HG03196 (cell line): Measurements from ENCODE around the gene ALPK3.

Experiments
- ATAC-seq: cut with Tn5 transposase; IDR thresholded peaks from one replicate; pipeline ENCODE4 v1.9.1; 2021; ENCODE audit not compliant: unreplicated experiment

ALPK3 gene

DNA sequence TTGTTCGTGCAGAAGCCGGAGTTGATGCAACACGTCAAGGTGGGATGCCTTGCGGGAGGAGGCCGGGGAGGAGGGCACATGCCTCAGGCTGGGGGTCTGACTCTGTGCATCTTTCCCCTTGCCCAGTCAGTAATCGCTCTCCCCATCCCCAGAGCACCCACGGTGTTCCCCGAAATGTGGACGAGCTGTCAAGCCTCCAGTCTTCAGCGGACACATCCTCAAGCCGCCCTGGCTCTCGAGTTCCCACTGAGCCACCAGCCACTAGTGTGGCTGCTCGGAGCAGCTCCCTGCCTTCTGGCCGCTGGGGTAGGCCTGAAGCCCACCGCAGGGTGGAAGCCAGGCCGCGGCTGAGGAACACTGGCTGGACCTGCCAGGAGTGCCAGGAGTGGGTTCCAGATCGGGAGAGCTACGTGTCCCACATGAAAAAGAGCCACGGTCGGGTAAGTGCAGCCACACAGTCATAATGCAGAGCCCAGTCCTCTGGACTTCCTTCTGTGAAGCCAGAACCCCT lies 18.7 kb upstream of the ALPK3 start:
- ATAC-seq, result no peak

DNA sequence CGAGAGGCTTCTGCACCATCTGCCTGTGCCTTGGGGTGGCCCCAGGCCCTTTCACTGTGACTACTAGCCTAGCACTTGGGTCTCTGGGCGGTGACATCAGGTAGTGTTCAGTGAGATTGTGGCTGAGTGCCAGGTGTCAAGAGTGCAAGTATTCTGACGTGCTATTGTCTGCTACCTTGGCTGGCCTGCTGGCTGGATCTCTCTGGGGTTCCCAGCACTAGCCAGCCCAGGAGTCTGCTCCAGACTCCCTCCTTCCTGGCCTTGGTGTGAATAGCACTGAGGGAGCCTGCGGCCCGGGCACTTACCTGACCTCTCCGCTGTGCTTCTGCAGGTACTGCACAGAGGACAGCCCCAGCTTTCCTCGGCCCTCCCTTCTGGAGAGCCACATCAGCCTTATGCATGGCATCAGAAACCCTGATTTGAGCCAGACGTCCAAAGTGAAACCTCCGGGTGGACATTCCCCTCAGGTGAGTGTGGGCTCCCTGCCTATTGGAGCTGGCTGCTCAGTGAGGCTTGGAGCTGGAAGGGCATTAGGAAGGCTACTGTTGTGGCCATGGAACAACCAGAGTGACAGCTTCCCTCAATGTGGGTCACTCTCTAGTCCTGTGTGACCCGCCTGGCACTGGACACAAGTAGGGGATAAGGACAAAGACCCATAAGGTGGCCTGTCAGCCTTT lies 17.5 kb upstream of the ALPK3 start:
- no peak for ATAC-seq

DNA sequence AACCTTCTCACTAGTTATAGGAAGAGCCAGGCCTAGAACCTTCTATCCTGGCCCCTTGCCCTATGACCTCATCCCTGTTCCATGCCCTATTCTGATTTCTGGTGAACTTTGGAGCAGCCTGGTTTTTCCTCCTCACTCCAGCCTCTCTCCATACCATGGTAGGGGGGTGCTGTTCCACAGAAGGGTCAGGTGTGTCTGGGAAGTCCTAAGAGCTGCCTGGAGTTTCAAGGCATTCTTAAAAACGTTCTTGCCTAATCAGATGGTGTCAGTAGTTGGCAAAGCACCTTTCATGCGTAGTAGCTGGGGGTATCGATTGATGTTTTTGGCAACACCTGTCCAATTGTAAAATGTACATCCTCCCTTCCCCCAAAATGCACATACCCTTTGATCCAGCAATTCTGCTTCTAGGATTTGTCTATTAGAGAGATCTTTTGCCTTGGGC lies 16.8 kb upstream of the ALPK3 start:
- ATAC-seq, result no peak

DNA sequence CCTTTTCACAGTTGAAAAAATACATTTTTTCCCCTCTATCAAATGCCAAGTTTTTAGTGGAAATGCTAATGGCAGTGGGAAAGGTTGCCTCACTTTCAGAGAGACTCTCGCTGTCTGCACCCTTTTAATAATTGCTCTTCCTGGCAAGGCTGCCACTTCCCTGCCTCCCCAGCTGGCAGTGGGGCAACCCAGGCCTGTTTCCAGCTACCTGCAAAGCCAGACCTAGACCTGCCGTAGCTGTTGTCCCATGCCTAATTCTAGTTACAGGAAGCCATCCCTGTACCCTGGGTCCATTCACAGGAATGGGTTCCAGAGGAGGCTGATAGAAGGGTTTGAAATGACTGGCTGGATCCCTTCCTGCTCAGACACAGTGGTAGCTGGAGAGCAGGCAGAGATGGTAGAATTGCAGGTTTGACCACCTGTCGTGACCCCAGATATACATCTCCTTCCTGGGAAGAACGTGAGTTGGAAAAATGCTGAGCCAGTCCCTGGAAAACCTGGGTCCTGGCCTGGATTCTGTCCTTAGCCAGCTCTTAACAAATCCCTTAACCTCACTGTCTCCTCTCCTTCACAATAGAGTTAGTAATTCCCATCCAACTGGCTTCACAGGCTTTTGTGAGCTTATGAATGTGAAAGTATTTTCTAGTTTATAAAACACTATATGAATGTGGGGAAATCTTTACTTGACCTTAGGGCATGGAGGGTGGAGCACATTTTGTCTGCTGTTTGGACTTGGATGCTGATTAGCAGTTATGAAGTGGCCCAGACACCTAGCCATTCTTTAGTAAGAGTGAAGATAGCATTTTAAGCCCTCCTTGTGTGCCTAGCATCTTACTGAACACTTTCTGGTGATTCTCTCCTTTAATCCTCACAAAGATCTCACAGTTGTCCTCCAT lies 12.9 kb upstream of the ALPK3 start:
- ATAC-seq, result no peak

DNA sequence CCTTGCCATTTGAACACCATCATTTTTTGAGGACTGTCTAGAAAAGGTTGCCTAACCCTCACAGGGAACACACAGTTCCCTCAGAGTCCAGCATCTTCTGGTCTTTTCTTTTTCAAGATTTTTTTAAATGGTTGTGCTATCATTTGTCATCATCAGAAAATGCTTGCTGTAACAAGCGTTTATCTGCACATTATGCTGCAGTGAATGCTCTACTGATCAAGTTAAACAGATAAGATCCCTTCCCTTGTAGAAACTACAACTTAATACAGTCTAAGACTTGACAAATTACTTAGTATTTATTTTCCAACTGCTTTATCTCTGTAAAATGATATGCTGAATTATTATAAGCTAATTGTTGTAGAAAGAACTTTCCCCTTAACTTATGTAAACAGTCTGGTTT lies 11.9 kb upstream of the ALPK3 start:
- ATAC-seq, result no peak

DNA sequence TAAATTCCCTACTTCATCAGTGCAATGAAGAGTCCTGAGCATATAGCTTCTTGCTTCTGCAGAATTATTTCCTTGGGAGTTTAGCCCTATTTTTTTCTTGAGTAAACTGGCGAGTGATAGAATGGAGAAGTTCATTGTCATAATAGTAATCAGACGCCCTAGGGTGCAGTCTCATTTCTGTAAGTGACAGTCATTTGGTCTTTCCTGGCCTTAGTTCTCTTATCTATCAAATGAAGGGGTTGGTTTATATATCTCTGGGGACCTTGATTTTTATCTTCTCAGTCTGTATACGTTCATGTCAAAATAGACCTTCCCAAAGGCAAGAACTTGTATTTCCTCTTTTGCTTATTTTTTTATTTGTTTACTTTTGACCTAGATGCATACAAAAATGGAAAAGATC lies 9.9 kb upstream of the ALPK3 start:
- no peak for ATAC-seq

DNA sequence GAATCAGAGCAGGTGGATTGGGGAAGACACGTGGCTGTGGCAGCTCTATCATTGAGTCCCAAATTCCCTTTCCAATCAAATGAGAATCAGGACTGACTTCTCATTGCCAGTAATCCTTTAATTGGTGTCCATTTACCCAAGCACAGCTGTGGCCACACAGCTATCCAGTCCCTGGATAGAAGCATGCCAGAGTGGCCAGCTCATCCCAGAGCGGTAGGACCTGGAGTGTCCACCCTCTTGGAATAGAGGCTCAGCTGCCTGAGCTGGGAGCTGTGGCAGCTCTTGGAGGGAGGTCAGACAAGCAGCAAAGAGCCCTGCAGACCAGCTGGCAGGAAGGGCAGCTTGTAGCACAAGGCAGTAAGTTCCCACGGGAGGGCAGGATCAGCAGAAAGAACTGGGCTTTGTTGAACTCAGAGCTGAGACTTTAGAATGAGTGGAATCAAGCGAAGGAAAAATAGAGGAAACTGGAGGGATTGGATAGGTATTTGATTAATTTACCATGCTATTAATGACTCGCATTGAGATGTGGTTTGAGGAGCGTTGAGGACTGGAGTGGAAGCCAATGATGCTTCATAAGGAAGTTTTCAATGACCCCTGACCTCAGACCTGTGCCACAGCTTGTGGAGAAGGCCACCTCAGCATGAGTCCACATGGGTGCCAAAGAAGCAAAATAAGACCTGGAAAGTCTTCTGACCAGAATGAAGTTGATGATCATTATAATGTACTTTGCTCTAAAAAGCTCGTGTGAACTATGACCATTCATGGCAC lies 6.9 kb upstream of the ALPK3 start:
- ATAC-seq, result no peak

DNA sequence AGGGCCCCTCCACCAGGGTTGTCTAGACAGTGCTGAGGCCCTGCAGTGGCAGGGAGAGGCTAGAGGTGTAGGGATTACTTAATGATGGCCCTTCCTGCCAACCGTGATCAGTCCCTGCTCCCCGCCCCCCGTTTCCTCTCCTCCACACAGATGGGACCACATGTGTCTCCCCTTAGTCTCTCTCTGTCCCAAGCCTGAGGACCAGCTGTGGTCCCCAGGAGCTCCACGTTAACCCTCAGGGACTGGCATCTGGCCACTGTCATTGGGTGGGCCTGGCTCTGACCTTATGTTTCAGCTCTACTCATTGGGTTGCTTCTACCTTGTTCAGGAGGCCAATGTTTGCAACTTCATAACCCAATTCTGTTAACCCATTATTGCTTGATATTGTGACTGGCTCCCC lies 6.0 kb upstream of the ALPK3 start:
- no peak for ATAC-seq

DNA sequence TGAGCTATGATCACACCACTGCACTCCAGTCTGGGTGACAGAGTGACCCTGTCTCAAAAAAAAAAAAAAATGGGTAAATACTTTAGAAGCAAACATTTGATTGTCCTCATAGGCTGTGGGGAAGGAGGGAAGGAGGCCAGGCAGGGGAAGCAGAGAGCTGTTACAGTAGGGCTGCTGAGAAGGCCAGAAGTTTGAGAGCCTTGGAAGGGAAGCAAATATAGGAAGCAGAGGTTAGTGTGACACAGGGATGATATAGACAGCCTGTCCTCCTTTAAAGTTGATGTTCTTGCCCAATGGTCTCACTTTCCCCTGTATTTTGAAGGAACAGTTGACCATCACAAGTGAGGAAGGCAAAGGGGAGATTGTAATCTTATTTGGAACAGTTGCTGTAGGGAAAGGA lies 5.3 kb upstream of the ALPK3 start:
- no peak for ATAC-seq

DNA sequence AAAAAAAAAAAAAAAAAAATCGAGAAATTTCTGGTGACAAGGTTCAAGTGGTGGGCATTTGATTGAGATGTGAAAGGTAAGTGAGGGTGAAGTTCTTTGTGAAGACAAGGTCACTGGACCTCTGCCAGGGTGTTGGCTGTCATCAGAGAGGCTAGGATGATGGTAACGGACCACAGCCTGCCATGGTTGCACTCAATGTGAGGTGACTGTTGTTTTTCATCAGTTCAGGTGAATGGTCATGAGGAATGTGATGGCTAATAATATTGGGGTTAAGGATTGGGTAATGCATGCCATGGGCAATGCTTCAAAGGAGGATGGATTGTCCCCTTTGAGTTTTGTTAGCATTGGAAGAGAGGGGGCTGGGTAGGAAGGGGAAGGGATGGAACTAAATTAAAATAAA lies 4.3 kb upstream of the ALPK3 start:
- no peak for ATAC-seq

DNA sequence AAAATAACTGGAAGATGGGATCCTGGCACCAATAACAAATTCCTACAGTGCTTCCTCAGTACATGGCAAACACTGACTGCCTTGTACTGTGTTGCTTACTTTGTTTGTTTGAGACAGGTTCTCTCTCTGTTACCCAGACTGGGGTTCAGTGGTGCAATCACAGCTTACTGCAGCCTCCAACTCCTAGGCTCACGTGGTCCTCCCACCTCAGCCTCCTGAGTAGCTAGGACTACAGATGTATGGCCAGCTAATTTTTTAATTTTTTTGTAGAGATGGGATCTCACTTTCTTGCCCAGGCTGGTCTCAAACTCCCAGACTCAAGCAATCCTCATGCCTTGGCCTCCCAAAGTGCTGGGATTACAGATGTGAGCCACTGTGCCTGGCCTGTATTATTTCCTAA lies 3.7 kb upstream of the ALPK3 start:
- no peak for ATAC-seq

DNA sequence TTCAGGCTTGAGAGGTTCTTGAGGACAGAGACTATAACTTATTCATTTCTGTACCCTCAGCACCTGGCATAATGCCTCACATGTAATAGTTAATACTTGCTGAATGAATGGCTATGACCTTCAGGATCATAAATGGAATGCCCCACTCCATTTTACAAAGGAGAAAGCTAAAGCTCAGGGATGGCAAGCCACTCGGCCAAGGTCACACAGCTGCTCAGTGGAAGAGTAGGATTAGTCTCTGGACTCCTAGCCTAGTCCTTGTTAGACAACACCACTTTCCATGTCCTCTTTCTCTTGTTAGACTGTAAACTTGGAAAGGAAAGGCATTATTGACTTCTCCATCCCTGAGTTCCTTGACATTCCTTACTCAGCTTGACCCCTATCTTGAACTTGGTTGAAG lies 3.2 kb upstream of the ALPK3 start:
- ATAC-seq, result no peak

DNA sequence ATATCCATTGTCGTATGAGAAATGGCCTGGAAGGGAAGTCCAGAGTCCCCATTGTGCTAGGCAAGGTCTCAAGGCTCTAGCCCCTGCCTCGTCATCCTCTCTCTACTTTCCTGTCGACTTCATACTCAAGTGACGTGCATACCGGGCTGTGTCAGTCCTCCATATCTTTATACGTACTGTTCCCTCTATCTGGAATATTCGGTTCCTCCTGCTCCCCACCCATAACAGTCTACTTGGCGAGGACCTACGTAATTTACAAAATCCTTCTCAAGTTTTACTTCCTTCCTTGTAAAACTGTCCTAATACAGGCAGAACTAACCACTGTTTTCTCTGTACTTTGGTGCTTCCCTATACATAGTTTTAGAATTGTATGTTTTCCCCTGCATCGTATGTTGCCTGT lies 2.2 kb upstream of the ALPK3 start:
- ATAC-seq, result no peak

DNA sequence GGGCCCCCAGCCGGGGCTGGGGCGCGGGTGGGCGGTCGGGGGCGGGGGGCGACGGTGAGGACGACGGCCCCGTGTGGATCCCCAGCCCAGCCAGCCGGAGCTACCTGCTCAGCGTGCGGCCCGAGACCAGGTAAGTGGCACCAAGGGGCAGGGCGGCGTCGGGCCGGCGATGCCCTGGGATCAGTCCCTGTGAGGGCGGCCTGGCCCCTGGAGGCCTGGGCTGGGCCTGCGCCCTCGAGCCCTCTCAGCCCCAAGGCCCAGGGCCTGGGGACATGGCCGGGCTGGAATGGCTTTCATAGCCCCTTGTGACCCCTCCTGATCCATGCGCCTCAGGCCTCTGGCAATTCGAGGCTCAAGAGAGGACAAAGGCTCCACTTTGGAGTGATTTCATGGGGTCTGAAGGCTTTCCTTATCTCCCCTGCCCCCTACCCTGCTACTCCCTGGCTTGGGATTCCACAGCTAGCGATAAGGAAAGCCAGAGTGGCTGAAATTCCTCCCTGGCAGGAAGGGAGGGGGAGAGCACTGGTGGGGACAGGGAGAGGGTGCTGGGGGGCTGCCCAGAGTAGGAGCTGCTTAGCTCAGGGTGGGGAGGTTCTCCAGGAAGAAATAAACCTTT lies 418 bp downstream of the ALPK3 start:
- ATAC-seq, result no peak

DNA sequence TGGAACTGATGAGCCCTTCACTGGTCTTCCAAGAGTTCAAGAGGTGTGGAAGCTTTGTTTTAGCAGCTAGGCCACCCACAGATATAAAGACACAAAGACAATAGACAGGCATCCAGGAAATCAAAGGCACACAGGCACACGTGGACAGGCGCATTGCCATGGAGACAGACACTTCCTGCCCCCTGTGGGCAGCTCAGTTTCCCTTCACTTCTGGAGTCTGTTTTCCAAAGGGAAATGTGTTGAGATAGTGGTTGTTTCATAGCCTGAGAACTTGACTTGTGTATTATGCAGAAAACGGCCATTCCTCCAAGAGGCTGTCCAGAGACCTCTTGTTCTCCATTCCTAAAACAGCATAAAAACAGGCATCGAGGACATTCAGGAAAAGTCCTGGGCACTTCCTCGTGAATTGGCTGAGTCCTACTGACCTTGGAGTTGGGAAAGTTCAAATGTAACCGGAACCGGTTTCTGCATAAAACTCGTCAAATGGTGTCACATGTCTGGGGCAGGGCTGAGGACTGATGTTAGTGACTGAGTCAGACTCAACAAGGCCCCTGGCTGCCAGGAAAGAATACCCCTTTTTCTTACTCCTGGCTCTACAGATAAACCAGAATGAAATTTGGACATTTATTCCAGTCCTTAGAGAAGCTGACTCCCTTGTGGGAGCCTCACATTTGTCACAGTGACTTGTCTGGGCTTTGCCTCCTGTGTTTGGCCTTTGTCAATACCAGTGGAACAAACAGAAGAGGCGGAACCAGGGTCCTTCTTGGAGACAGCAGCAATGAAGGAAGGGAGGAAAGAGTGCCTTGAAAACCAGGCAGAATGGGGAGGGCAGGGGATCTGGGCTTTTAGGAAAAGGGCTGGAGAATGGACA lies 1.3 kb downstream of the ALPK3 start:
- ATAC-seq, result no peak

DNA sequence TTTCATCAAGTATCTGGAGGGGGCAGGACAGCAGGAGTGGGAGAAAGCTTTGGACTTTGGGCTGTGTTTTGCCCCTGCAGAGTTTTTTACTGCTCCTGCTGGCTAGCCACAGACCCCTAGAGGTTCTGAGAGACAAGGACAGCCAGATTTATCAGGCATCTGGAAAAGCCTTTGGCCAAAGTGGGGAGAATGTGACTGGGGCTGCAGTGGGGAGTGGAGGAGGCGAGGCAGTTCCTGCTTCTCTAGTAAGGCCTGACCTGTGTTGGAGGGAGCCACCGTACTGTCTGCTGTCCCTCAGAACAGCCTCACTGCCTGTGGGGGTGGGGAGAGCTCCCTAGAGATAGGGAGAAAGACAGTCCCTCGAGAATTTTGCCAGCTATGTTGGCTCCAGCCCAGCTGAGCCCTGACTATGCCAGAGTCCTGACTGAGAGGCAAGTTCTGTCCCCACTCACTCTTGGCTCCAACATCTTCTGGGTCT lies 2.2 kb downstream of the ALPK3 start:
- no peak for ATAC-seq

DNA sequence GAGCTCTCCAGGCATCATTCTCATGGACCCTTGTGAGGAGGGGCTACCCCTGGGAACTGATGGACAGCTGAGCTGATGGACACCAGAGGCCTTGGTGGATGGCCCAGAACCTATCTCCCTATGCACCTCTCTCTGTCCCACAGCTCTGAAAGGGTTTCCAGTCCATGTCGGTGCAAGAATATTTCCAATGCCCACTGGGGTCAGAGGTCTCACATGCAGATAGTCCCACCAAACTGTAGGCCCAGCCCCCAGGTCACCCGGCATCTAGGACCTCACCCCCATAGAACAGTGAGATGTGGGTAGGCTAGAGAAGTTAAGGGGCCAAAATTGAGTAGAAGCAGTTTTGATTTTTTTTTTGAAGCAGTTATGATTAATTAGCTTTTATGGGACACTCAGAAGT lies 2.6 kb downstream of the ALPK3 start:
- ATAC-seq, result no peak

DNA sequence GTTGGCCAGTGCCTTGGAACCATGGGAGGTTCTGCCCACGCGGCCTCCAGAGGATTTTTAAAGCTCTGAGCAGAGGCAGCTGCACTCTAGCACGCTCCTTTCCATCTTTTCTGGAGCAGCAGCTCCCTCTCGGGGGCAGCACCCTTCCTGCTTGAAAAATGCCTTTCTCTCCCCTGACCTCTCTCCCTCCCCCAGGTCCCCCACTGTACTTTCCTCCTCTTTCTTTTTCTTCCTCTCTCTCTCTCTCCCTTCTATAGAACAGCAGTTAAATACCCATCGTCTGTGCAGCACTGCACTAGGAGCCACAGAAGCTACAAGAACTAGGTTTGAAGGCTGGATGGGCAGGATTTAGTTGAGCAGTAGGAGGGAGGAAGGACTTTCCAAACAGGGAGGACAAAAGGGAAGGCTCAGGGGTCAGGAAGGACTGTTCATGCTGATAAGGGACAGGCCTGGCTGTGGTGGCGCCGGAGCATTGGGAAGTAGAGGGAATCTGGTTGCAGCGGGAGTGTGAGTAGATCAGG lies 4.4 kb downstream of the ALPK3 start:
- no peak for ATAC-seq

DNA sequence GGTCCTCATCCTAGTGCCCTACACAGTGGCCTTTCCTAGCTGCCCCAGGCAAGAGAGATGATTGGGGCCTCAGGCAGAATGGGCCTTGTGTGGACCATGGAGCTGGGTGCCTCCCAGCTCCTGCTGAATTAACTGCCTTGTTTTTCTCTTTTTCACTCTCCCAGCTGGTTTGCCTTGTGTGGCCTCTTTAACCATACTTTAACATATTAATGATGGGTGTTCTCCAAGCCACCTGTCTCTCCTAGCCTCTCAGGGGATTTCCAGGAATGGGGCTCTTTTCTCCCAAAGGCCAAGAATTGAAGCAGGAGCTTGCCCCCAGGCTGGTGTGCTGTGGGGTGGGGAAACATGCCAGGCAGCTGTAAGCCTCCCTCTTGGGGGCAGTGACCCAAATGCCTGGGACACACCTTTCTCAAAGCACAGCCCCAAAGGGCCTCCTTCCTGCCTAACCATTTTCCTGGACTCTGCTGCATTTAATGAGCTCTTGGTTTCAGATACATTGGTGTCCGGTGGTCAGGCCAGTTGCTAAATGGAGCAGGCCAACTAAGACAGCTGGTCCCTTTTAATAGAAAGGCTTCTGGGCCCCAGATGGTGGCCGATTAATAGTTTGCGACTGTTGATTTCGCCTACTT lies 5.6 kb downstream of the ALPK3 start:
- no peak for ATAC-seq
